ENCODE measurements around the gene ALDH4A1. TPM values are rescaled to one million over a fixed set of nuclear protein-coding genes. Genes with fewer than 3 reads are reported as not detected.

Gene ALDH4A1
- total and polyA plus RNA-seq, 10 of the 15 experiments (the other 5 are each of a cell fraction or from before 2014, with no cell fraction given): 0.06 to 25.5 (median 13.0) TPM

DNA sequence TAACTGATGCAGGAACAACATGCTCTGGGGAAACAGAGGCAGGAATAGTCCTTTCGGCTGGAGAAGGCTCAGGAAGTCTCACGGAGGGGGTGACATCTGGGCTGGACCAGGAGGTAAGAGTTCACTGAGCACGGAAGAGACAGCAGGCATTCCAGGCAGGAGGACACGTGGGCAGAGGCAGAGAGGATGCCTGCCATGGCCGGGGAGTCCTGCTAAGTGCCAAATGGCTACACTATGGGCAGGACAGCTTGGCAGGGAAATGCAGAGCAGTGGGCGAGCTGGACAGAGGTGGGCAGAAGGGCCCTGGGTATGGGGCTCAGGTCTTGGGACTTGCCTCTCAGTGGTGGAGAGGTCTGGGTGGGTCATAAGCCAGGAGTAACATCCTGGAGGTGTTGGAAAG is 17.6 kb downstream of the ALDH4A1 start (continued):
- TF ChIP-seq, protein P1, sequence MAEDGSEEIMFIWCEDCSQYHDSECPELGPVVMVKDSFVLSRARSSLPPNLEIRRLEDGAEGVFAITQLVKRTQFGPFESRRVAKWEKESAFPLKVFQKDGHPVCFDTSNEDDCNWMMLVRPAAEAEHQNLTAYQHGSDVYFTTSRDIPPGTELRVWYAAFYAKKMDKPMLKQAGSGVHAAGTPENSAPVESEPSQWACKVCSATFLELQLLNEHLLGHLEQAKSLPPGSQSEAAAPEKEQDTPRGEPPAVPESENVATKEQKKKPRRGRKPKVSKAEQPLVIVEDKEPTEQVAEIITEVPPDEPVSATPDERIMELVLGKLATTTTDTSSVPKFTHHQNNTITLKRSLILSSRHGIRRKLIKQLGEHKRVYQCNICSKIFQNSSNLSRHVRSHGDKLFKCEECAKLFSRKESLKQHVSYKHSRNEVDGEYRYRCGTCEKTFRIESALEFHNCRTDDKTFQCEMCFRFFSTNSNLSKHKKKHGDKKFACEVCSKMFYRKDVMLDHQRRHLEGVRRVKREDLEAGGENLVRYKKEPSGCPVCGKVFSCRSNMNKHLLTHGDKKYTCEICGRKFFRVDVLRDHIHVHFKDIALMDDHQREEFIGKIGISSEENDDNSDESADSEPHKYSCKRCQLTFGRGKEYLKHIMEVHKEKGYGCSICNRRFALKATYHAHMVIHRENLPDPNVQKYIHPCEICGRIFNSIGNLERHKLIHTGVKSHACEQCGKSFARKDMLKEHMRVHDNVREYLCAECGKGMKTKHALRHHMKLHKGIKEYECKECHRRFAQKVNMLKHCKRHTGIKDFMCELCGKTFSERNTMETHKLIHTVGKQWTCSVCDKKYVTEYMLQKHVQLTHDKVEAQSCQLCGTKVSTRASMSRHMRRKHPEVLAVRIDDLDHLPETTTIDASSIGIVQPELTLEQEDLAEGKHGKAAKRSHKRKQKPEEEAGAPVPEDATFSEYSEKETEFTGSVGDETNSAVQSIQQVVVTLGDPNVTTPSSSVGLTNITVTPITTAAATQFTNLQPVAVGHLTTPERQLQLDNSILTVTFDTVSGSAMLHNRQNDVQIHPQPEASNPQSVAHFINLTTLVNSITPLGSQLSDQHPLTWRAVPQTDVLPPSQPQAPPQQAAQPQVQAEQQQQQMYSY (CRISPR knock-in tag; IDR thresholded peaks at IDR 0.05): no peak
- no peak for TF ChIP-seq KAT2A (conservative IDR thresholded peaks at IDR 0.05; ENCODE audit: control insufficient read depth, low read depth, low read length)
- TF ChIP-seq, protein P2, sequence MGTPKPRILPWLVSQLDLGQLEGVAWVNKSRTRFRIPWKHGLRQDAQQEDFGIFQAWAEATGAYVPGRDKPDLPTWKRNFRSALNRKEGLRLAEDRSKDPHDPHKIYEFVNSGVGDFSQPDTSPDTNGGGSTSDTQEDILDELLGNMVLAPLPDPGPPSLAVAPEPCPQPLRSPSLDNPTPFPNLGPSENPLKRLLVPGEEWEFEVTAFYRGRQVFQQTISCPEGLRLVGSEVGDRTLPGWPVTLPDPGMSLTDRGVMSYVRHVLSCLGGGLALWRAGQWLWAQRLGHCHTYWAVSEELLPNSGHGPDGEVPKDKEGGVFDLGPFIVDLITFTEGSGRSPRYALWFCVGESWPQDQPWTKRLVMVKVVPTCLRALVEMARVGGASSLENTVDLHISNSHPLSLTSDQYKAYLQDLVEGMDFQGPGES (IDR thresholded peaks at IDR 0.05): no peak

DNA sequence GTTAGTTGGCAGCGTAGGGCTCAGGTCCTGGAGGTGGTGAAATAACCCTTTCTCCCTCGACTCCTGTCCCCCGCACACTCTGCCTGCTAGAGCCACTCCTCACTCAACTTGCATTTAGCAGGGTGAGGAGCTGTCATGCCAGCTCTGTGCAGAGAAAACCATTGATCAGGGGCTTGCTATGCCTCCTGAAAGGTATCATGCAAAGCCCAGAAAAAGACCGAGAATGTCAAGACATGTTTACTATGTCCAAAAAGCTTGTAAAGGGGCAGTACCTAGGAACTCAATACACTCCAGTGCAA is 18.0 kb downstream of the ALDH4A1 start:
- H3K4me3 ChIP-seq: no peak overlapping the region
- no peaks in the 10 kb centered on the region for H3K9me3 ChIP-seq (replicated peaks; ENCODE audit: control insufficient read depth, insufficient read depth, low read length)
- H3K4me1 ChIP-seq (ENCODE audit: control insufficient read depth, insufficient read depth, low read length): no peaks in the 10 kb centered on the region
- H3K4me2 ChIP-seq (ENCODE audit: control insufficient read depth, insufficient read depth): no peak overlapping the region
- ChIA-PET RAD21 (ENCODE audit: unreplicated experiment) (interaction anchor here (0.6 to 1.6 kb wide), 9 partner anchors 18 to 229 kb away, joined by 3 to 9 read pairs (median 5); partner anchors contain the start of gene ALDH4A1), SMC1A (ENCODE audit: uncharacterized antibody, unreplicated experiment) (interaction anchor here (0.6 to 1.8 kb wide), 9 partner anchors 16 to 244 kb away, joined by 3 to 7 read pairs (median 4); no protein-coding TSS in a partner anchor), CTCF (interaction anchor here (0.8 to 3.4 kb wide), 37 partner anchors 9 to 766 kb away, joined by 3 to 23 read pairs (median 4); partner anchors contain the start of gene ALDH4A1), POLR2A (no interaction called here)
- intact Hi-C loops (cut with micrococcal nuclease; ENCODE audit: unreplicated experiment) (loop anchor here (2.0 kb wide), 1 partner anchor 356 kb away; no protein-coding TSS in a partner anchor), in situ Hi-C loops (cut with MboI) (no loop called here)
- no peaks in the 10 kb centered on the region for H3K27me3 ChIP-seq (replicated peaks in 1 of 2; ENCODE audit: control insufficient read depth in 2 of 2, insufficient read depth in 2 of 2, low read length in 1 of 2)
- H3K36me3 ChIP-seq (ENCODE audit: control insufficient read depth in 2 of 2, insufficient read depth in 2 of 2, low read length in 1 of 2): peaks cover 0 to 2% of the 10 kb centered on the region in 2 experiments; a peak in 2 of 4 replicates
- peak; percentile 38 for ATAC-seq
- no peaks in the 10 kb centered on the region for H3K79me2 ChIP-seq (ENCODE audit: control insufficient read depth, insufficient read depth, low read length)
- H3K27ac ChIP-seq (ENCODE audit: control insufficient read depth, insufficient read depth): no peak overlapping the region
- TF ChIP-seq, protein P3, sequence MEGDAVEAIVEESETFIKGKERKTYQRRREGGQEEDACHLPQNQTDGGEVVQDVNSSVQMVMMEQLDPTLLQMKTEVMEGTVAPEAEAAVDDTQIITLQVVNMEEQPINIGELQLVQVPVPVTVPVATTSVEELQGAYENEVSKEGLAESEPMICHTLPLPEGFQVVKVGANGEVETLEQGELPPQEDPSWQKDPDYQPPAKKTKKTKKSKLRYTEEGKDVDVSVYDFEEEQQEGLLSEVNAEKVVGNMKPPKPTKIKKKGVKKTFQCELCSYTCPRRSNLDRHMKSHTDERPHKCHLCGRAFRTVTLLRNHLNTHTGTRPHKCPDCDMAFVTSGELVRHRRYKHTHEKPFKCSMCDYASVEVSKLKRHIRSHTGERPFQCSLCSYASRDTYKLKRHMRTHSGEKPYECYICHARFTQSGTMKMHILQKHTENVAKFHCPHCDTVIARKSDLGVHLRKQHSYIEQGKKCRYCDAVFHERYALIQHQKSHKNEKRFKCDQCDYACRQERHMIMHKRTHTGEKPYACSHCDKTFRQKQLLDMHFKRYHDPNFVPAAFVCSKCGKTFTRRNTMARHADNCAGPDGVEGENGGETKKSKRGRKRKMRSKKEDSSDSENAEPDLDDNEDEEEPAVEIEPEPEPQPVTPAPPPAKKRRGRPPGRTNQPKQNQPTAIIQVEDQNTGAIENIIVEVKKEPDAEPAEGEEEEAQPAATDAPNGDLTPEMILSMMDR (IDR thresholded peaks at IDR 0.05 in 2 of 3, conservative IDR thresholded peaks at IDR 0.05 in 1 of 3; ENCODE audit: control insufficient read depth in 2 of 3, extremely low read depth in 1 of 3, insufficient read depth in 1 of 3, low read depth in 3 of 3, low read length in 3 of 3): no peak
- TF ChIP-seq ZNF217 (IDR thresholded peaks at IDR 0.05) (no peak), CREM (IDR thresholded peaks at IDR 0.05; ENCODE audit: low read depth) (no peak)
- no peaks in the 10 kb centered on the region for H4K20me1 ChIP-seq (ENCODE audit: control insufficient read depth, insufficient read depth)
- no peak for DNase-seq (ENCODE audit: low read depth, low spot score)
- BruUV-seq (replicated peaks): no TSS peak
- no peak overlapping the region for H2AFZ ChIP-seq (ENCODE audit: control insufficient read depth, low read depth, low read length)
- no peak overlapping the region for H3K9ac ChIP-seq (ENCODE audit: control insufficient read depth, insufficient read depth, low read length)
- FAIRE-seq: peak; percentile 7
- 10% methylated on average over 4 of the region's 4 CpGs for WGBS (ENCODE audit: insufficient coverage, insufficient replicate concordance, low lambda C conversion rate, missing lambda C conversion rate)
